Heart right ventricle (tissue), 16 donors: Measurements from ENCODE around the gene FAM110A. TPM values are rescaled to one million over a fixed set of nuclear protein-coding genes. Genes with fewer than 3 reads are reported as not detected.
A peak's percentile ranks its signal among the peaks of the same experiment; 100 is the strongest.

Experiments
- ATAC-seq, 8 donors: fragments of 200-7000 bp; cut with Tn5 transposase; one replicate each; pipeline ENCODE4 v1.9.1; 2020; ENCODE audit warnings: mild to moderate bottlenecking in 8 of 8, moderate library complexity in 8 of 8, moderate number of reproducible peaks in 1 of 8
- DNase-seq, 2 donors: peaks; one replicate each; pipeline ENCODE4 v3.0.0-alpha.2; 2020
- H3K27ac ChIP-seq, 10 donors: fragments of 200-600 bp; sonication (generic) in 2 of 10; one replicate each; pipeline versions ENCODE4 v1.5.0 to v1.8.0; 2020 to 2022; ENCODE audit warnings: mild to moderate bottlenecking in 3 of 10
- H3K27me3 ChIP-seq, 7 donors: fragments of 200-600 bp; one replicate each; pipeline ENCODE4 v1.8.0; 2021 to 2022; ENCODE audit warnings: mild to moderate bottlenecking in 2 of 7
- H3K36me3 ChIP-seq, 9 donors: fragments of 200-600 bp; sonication (generic) in 1 of 9; one replicate each; pipeline versions ENCODE4 v1.5.0 to v1.8.0; 2020 to 2022; ENCODE audit warnings: mild to moderate bottlenecking in 2 of 9
- H3K4me1 ChIP-seq, 9 donors: fragments of 200-600 bp; sonication (generic) in 1 of 9; one replicate each; pipeline versions ENCODE4 v1.5.0 to v1.8.0; 2020 to 2022; ENCODE audit warnings: mild to moderate bottlenecking in 4 of 9
- H3K4me3 ChIP-seq, 10 donors: fragments of 200-600 bp; sonication (generic) in 2 of 10; one replicate each; pipeline versions ENCODE4 v1.5.0 to v1.8.0; 2020 to 2022; ENCODE audit warnings: mild to moderate bottlenecking in 7 of 10, moderate library complexity in 2 of 10
- H3K9me3 ChIP-seq, 11 donors: fragments of 200-600 bp in 10 of 11; sonication (generic) in 2 of 11; one replicate each; pipeline versions ENCODE4 v1.5.0 to v1.8.0; 2013 to 2022; ENCODE audit warnings: mild to moderate bottlenecking in 2 of 11, control low read depth in 1 of 11, moderate library complexity in 1 of 11
- WGBS, 2 donors: extraction: QIAGEN DNeasy Blood & Tissue Kit; methylation state at CpG; one replicate each; pipeline ENCODE4 v1.1.7; 2013; ENCODE audit warnings: inconsistent platforms in 1 of 2; 5-methylcytosine and 5-hydroxymethylcytosine counted together
- intact Hi-C, 10 donors: fragments of 100-400 bp; cut with DNase I; formaldehyde crosslinking; loops; one replicate each; pipeline versions ENCODE4 v1.11.1 to v1.14.2; 2022
- polyA plus RNA-seq, 2 donors: library from polyadenylated mRNA; stranded (reverse); fragments of 200-250 nt; gene quantifications; one replicate each; pipeline ENCODE4 v1.2.3, GENCODE V29; 2013
- total RNA-seq, 10 donors: library from RNA; stranded (reverse); fragmentation: NEBNext Ultra II Directional in 3 of 10; extraction: Animal tissue kit (Norgen Biotek cat#: 25700) in 3 of 10; gene quantifications; one replicate each; pipeline versions ENCODE4 v1.2.1 to v1.2.4, GENCODE V29; 2021 to 2023
- TF ChIP-seq, protein P1 (sequence below), 9 donors: fragments of 200-600 bp; sonication (generic) in 2 of 9; IDR thresholded peaks; one replicate each; pipeline versions ENCODE4 v1.5.0 to v1.8.0; 2021 to 2022; ENCODE audit warnings: antibody characterized with exemption in 9 of 9, mild to moderate bottlenecking in 5 of 9, moderate library complexity in 1 of 9
- donor health status: Arrhythmogenic right ventricular cardiomyopathy.
- donor health status: ischemic (EF 13 %, LVEDD 7.1; RV severe dilation, severe dysfunction).
- donor health status: healthy with polysubstance abuse.
- donor health status: DM: no; HTN: yes; CAD: no.
- donor health status: DM: no; HTN: no; CAD: no.
- donor health status: ischemic (EF 25% LVEDD 6.9; RV normal size, moderate dysfunction).
- donor health status: ischemic (EF 25% LVEDD 5.7; RV mildly dilated, moderate dysfunction).
- donor health status: healthy.
- donor health status: DM: yes; HTN: yes; CAD: no.
- donor health status: Ischemic cardiomyopathy.
- donor health status: ischemic (EF 35%, LVEDD 5.7; RV mildly dilated, moderate dysfunction).
- donor health status: nonischemic (EF 11% LVEDD 7.7; RV severe dilation, severe dysfunction).
- donor health status: DM: yes; HTN: yes; CAD: no.
- donor health status: PGD.
- donor health status: ischemic (EF 29% LVEDD 5.4; RV normal size, mild dysfunction).
- donor health status: nonischemic (EF 23%, LVEDD 6.1; RV moderate dilation, normal function).

Gene FAM110A
- total and polyA plus RNA-seq, 12 donors, result 0.99 to 5.9 (median 2.1) TPM

DNA sequence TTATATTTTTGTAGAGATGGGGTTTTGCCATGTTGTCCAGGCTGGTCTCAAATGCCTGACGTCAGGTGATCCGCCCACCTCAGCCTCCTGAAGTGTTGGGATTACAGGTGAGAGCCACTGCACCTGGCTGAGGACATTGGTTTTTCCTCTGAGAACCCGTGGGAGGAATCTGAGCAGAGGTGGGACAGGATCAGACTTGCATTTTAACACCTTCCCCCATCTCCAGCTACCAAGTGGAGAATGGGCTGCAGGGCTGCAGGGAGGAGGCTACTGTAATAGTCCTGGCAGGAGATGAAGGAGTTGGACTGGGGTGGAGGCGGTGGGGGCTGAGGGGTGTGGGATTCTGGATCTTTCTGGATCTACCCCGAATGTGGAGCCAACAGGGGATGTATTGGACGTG, 24.5 kb downstream of the FAM110A start:
- Histone ChIP-seq H3K9me3 (no peaks in the 10 kb centered on the region), H3K27me3 (no peaks in the 10 kb centered on the region), H3K27ac (no peak overlapping the region), H3K4me3 (no peak overlapping the region), H3K36me3 (no peaks in the 10 kb centered on the region), H3K4me1 (peaks cover 0 to 24% (median 0%) of the 10 kb centered on the region in 9 donors)
- intact Hi-C loops, result no loop called here
- TF ChIP-seq, protein P1, sequence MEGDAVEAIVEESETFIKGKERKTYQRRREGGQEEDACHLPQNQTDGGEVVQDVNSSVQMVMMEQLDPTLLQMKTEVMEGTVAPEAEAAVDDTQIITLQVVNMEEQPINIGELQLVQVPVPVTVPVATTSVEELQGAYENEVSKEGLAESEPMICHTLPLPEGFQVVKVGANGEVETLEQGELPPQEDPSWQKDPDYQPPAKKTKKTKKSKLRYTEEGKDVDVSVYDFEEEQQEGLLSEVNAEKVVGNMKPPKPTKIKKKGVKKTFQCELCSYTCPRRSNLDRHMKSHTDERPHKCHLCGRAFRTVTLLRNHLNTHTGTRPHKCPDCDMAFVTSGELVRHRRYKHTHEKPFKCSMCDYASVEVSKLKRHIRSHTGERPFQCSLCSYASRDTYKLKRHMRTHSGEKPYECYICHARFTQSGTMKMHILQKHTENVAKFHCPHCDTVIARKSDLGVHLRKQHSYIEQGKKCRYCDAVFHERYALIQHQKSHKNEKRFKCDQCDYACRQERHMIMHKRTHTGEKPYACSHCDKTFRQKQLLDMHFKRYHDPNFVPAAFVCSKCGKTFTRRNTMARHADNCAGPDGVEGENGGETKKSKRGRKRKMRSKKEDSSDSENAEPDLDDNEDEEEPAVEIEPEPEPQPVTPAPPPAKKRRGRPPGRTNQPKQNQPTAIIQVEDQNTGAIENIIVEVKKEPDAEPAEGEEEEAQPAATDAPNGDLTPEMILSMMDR (IDR thresholded peaks at IDR 0.05), result no peak
- DNase-seq (no peak), ATAC-seq (no peak)
- WGBS, 2 donors, result 83 to 91% methylated on average over 6 of the region's 6 CpGs

DNA sequence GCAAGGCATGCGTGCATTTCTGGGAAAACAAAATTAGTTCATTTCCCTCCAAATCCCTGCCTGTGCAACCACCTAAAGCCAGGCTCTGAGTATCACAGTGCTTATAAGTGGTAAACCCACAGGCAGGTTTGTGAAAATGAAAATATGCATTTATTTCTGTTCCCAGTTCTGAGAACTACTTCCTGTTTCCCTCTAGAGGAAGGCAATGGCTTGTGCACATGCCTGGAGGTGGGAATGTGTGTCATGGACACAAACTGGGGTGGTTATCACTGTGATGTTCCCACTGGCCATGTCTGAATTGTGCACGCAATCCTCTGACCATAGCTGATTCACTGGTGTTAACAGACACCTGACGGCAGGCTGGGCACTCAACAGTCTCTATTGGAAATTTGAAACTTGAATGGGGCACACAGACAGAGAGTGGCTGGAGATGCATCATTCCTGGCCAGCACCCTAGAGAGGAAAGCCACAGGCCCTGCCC, 26.3 kb downstream of the FAM110A start:
- no peak overlapping the region for H3K27ac ChIP-seq
- H3K4me1 ChIP-seq, result peaks cover 0 to 24% (median 0%) of the 10 kb centered on the region in 9 donors
- H3K27me3 ChIP-seq, result no peaks in the 10 kb centered on the region
- no peaks in the 10 kb centered on the region for H3K9me3 ChIP-seq
- intact Hi-C loops, result no loop called here
- DNase-seq, result no peak
- H3K36me3 ChIP-seq, result no peaks in the 10 kb centered on the region
- no peak for ATAC-seq
- 35 to 63% methylated on average over 3 of the region's 3 CpGs for WGBS, 2 donors
- H3K4me3 ChIP-seq, result no peak overlapping the region
- TF ChIP-seq, protein P1 (IDR thresholded peaks at IDR 0.05), result peak in 1 of 9 donors; percentile 16

DNA sequence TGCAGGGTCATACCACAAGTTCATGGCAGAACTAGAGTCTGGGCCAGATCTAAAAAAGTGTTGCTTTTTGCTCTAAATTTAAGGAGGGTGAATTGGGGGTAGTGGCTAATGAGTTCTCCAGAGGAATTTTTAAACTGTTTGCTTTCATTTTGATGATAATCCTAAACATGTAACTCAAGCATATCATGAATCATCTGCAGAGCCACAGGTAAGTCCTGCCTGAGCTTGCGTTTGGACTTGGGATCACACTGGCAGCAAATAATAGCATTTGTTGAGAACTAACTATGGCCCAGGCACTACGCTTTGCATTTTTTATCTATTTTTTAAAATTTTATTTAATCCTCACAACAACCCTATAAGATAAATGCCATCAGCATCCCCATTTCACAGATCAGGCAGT, 27.4 kb downstream of the FAM110A start:
- H3K9me3 ChIP-seq, result no peaks in the 10 kb centered on the region
- no peaks in the 10 kb centered on the region for H3K27me3 ChIP-seq
- DNase-seq (no peak), ATAC-seq (no peak)
- TF ChIP-seq, protein P1 (IDR thresholded peaks at IDR 0.05), result no peak
- 97 to 99% methylated on average over 2 of the region's 2 CpGs for WGBS, 2 donors
- no peaks in the 10 kb centered on the region for H3K36me3 ChIP-seq
- no peak overlapping the region for H3K4me3 ChIP-seq
- H3K4me1 ChIP-seq, result peaks cover 0 to 16% (median 0%) of the 10 kb centered on the region in 9 donors
- no peak overlapping the region for H3K27ac ChIP-seq
- intact Hi-C loops, result no loop called here

DNA sequence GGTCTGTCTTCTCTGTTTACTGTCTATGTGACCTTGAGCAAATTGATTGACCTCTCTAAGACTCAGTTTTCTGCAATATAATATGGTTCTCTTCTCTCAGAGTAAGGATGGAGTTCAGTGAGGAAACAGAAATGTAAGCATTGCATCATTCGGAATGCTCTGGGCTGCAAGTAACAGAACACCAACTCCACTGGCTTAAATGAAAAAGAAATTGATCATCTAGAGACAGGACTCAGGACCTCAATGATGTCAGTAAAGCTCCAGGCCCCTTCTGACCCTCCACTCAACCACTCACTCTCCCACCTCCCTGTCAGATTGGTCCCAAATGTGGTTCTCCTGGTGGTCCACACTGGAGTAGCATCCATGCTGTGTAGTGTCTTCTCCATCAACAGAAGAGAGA, 31.9 kb downstream of the FAM110A start:
- ATAC-seq, result no peak
- Histone ChIP-seq H3K27me3 (peaks cover 0 to 9% (median 0%) of the 10 kb centered on the region in 7 donors), H3K4me1 (no peaks in the 10 kb centered on the region), H3K36me3 (no peaks in the 10 kb centered on the region), H3K9me3 (no peaks in the 10 kb centered on the region), H3K27ac (no peak overlapping the region), H3K4me3 (no peak overlapping the region)
- 95 to 100% methylated on average over 1 of the region's 1 CpG for WGBS, 2 donors
- TF ChIP-seq, protein P1 (IDR thresholded peaks at IDR 0.05), result no peak
- intact Hi-C loops, result loop anchor here in 1 of 10 donors (5.0 kb wide), 1 partner anchor 77 kb away; no protein-coding TSS in a partner anchor
- no peak for DNase-seq
